ENCODE measurements around the gene B4GALT7. TPM values are rescaled to one million over a fixed set of nuclear protein-coding genes. Genes with fewer than 3 reads are reported as not detected.

Gene B4GALT7
- total RNA-seq, 2 experiments from 2014 or later = 31.1 to 33.8 TPM

- peak within 1 kb of the TSS; percentile 100 for H3K4me3 Mint-ChIP-seq
- intact Hi-C loops (cut with DNase I, micrococcal nuclease) = loop anchor here (1.0 to 5.0 kb wide), 3 partner anchors 8 to 1055 kb away; partner anchors contain the start of genes B4GALT7 (in 2 of the 2), PRELID1 (in 1 of the 2), RAB24 (in 1 of the 2) and RNF44 (in 1 of the 2)
- H3K36me3 ChIP-seq (ENCODE audit: insufficient read depth, low read length) = peaks cover 39% of the 10 kb centered on the region
These were observed 7.7 kb upstream of the B4GALT7 start, which contains the start of gene TMED9 for GRCh38 chr5:177592010-177592834. Gene TMED9, plus strand, starts transcription at chr5:177592203. Its CDS starts 12 bp downstream, at chr5:177592215.

GRCh38 chr5:177592905-177593304, 7.0 kb upstream of the B4GALT7 start:
- intact Hi-C loops (cut with DNase I, micrococcal nuclease) = loop anchor here (1.0 to 5.0 kb wide), 3 partner anchors 7 to 1056 kb away; partner anchors contain the start of genes B4GALT7 (in 2 of the 2), PRELID1 (in 1 of the 2), RAB24 (in 1 of the 2) and RNF44 (in 1 of the 2)
- CTCF ChIA-PET = interaction anchor here (1.4 to 1.5 kb wide), 2 partner anchors 14 to 189 kb away, joined by 3 to 4 read pairs; no protein-coding TSS in a partner anchor

More at GRCh38 chr5:177592010-177592834, 7.7 kb upstream of the B4GALT7 start, which contains the start of gene TMED9:
- DNase-seq = peak; percentile 77 to 94 (median 86)
- no peaks in the 10 kb centered on the region for H3K9me3 Mint-ChIP-seq
- Histone ChIP-seq H3K9me3 (ENCODE audit: control insufficient read depth in 1 of 2, insufficient read depth in 1 of 2, low read length in 2 of 2) (no peaks in the 10 kb centered on the region), H3K4me3 (ENCODE audit: low read length) (peak within 1 kb of the TSS; percentile 71), H3K4me1 (ENCODE audit: insufficient read depth, low read length) (peaks cover 32% of the 10 kb centered on the region), H3K27me3 (ENCODE audit: control insufficient read depth in 1 of 2, insufficient read depth in 2 of 2, low read length in 2 of 2) (no peaks in the 10 kb centered on the region), H3K27ac (ENCODE audit: low read depth in 1 of 2, low read length in 2 of 2) (peak within 1 kb of the TSS; percentile 64 to 69)
- POLR2A ChIA-PET = interaction anchor here (0.5 to 1.6 kb wide), 6 partner anchors 9 to 561 kb away, joined by 3 to 5 read pairs (median 3); partner anchors contain the start of genes LMAN2, NHP2 and PDLIM7
- peaks cover 24% of the 10 kb centered on the region for H3K27me3 Mint-ChIP-seq
- peaks cover 40% of the 10 kb centered on the region for H3K36me3 Mint-ChIP-seq (ENCODE audit: low read depth)
- CTCF ChIA-PET = interaction anchor here (1.4 to 1.5 kb wide), 2 partner anchors 15 to 189 kb away, joined by 3 to 4 read pairs; no protein-coding TSS in a partner anchor
- TF ChIP-seq CTCF (IDR thresholded peaks at IDR 0.05) = no peak
- ATAC-seq (ENCODE audit: poor library complexity) = peak; percentile 99
- H3K27ac Mint-ChIP-seq = peak within 1 kb of the TSS; percentile 87
- H3K4me1 Mint-ChIP-seq (ENCODE audit: low read depth) = peaks cover 31% of the 10 kb centered on the region

More at GRCh38 chr5:177592905-177593304, 7.0 kb upstream of the B4GALT7 start:
- H3K9me3 ChIP-seq (ENCODE audit: control insufficient read depth in 1 of 2, insufficient read depth in 1 of 2, low read length in 2 of 2) = no peaks in the 10 kb centered on the region
- DNase-seq (no peak), ATAC-seq (ENCODE audit: poor library complexity) (no peak)
- POLR2A ChIA-PET = interaction anchor here (1.3 to 1.6 kb wide), 3 partner anchors 16 to 561 kb away, joined by 3 to 5 read pairs (median 4); partner anchors contain the start of genes LMAN2 and NHP2
- Mint-ChIP-seq H3K27me3 (peaks cover 24% of the 10 kb centered on the region), H3K36me3 (ENCODE audit: low read depth) (peaks cover 44% of the 10 kb centered on the region), H3K9me3 (no peaks in the 10 kb centered on the region), H3K4me3 (peak overlapping the region; percentile 100), H3K4me1 (ENCODE audit: low read depth) (peaks cover 31% of the 10 kb centered on the region), H3K27ac (peak overlapping the region; percentile 87)
- TF ChIP-seq CTCF (IDR thresholded peaks at IDR 0.05) = no peak
- H3K4me3 ChIP-seq (ENCODE audit: low read length) = peak overlapping the region; percentile 71
- peaks cover 32% of the 10 kb centered on the region for H3K4me1 ChIP-seq (ENCODE audit: insufficient read depth, low read length)
- H3K27ac ChIP-seq (ENCODE audit: low read depth in 1 of 2, low read length in 2 of 2) = no peak overlapping the region
- peaks cover 39% of the 10 kb centered on the region for H3K36me3 ChIP-seq (ENCODE audit: insufficient read depth, low read length)
- no peaks in the 10 kb centered on the region for H3K27me3 ChIP-seq (ENCODE audit: control insufficient read depth in 1 of 2, insufficient read depth in 2 of 2, low read length in 2 of 2)
